ENCODE measurements around the gene RENBP. TPM values are rescaled to one million over a fixed set of nuclear protein-coding genes. Genes with fewer than 3 reads are reported as not detected.
"Not testable (repeated sequence)": the region's sequence is repeated elsewhere in the genome, so short reads cannot be mapped to it uniquely, and the experiment has no call there.

RENBP gene
- polyA plus RNA-seq, 2 donors, result 1.4 to 1.6 TPM

GRCh38 chrX:153981771-153982533, 37.5 kb upstream of the RENBP start:
- H3K36me3 ChIP-seq (ENCODE audit: control insufficient read depth in 2 of 2, insufficient read depth in 2 of 2, low read length in 1 of 2), result peaks cover 0 to 8% of the 10 kb centered on the region in 2 donors
- no peak overlapping the region for H3K4me3 ChIP-seq (ENCODE audit: low read depth in 1 of 2, low read length in 2 of 2)
- no peaks in the 10 kb centered on the region for H3K4me1 ChIP-seq (ENCODE audit: control insufficient read depth in 2 of 2, insufficient read depth in 2 of 2, low read length in 1 of 2)
- WGBS, 2 donors, result 86 to 88% methylated on average over 52 of the region's 52 CpGs
- H3K27ac ChIP-seq (ENCODE audit: low read depth in 2 of 2, low read length in 1 of 2), result peak overlapping the region; percentile 0 to 39
- no peaks in the 10 kb centered on the region for H3K9me3 ChIP-seq (ENCODE audit: control insufficient read depth in 2 of 2, insufficient read depth in 1 of 2, low read depth in 1 of 2, low read length in 1 of 2)
- no peaks in the 10 kb centered on the region for H3K27me3 ChIP-seq (ENCODE audit: control insufficient read depth in 1 of 2, insufficient read depth in 2 of 2, low read length in 2 of 2)

DNA sequence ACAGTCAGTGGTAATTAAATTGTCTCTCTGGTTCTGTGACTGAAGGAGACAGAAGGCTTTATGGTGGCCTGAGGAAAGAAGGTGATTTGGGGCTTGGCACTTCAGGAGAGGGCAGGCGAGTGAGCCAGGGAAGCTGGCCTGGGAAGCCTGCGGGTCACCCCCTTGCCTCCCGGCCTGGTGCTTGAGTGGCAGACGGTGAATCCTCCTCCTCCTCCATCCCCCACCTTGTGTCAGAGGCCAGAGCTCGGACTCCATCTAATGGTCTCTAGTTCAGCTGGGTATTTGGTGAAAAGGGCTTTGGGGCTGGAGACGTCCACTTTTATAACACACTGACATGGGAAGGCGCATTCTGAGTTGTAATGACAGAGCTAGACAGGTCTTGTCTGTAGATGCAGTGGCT, 36.8 kb upstream of the RENBP start:
- Histone ChIP-seq H3K27ac (ENCODE audit: low read depth in 2 of 2, low read length in 1 of 2) (peak overlapping the region; percentile 8 to 39), H3K4me1 (ENCODE audit: control insufficient read depth in 2 of 2, insufficient read depth in 2 of 2, low read length in 1 of 2) (no peaks in the 10 kb centered on the region), H3K27me3 (ENCODE audit: control insufficient read depth in 1 of 2, insufficient read depth in 2 of 2, low read length in 2 of 2) (no peaks in the 10 kb centered on the region), H3K4me3 (ENCODE audit: low read depth in 1 of 2, low read length in 2 of 2) (no peak overlapping the region), H3K36me3 (ENCODE audit: control insufficient read depth in 2 of 2, insufficient read depth in 2 of 2, low read length in 1 of 2) (peaks cover 0 to 8% of the 10 kb centered on the region in 2 donors), H3K9me3 (ENCODE audit: control insufficient read depth in 2 of 2, insufficient read depth in 1 of 2, low read depth in 1 of 2, low read length in 1 of 2) (no peaks in the 10 kb centered on the region)
- WGBS, 2 donors, result 76 to 87% methylated on average over 7 of the region's 7 CpGs

- H3K9me3 ChIP-seq (ENCODE audit: control insufficient read depth in 2 of 2, insufficient read depth in 1 of 2, low read depth in 1 of 2, low read length in 1 of 2); H3K4me3 ChIP-seq (ENCODE audit: low read depth in 1 of 2, low read length in 2 of 2); H3K4me1 ChIP-seq (ENCODE audit: control insufficient read depth in 2 of 2, insufficient read depth in 2 of 2, low read length in 1 of 2); H3K27me3 ChIP-seq (ENCODE audit: control insufficient read depth in 1 of 2, insufficient read depth in 2 of 2, low read length in 2 of 2); H3K36me3 ChIP-seq (ENCODE audit: control insufficient read depth in 2 of 2, insufficient read depth in 2 of 2, low read length in 1 of 2): not testable (repeated sequence)
- 35 to 54% methylated on average over 8 to 9 of the region's 10 CpGs for WGBS, 2 donors
- H3K27ac ChIP-seq (ENCODE audit: low read depth in 2 of 2, low read length in 1 of 2), result peak overlapping the region in 1 of 2 donors; percentile 39
Measured at GRCh38 chrX:153980394-153980793, 36.0 kb upstream of the RENBP start.

DNA sequence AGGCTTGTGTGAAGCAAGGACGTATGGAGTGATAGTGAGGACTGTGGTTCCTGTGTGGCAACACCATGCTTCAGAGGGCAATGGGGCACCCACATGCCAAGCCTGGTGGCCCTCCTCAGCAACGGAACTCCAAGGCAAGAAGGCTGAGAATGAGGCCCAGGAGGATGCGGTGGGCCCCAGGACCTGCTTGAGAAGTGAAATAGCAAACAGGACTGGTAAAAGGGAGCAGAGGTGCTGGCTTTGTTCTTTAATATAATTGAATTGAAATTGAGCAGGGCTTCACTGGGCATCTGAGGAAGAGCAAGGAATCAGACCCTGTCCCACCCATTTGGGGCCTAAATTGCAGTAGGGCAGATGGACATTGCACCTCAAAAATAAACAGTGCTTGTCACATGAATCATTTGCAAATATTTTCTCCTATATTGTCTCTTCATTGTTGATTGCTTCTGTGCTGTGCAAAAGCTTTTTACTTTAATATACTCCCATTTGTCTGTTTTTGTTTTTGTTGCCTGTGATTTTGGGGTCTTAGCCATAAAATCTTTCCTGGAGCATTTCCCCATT, 30.4 kb upstream of the RENBP start:
- H3K27me3 ChIP-seq (ENCODE audit: control insufficient read depth in 1 of 2, insufficient read depth in 2 of 2, low read length in 2 of 2), result no peaks in the 10 kb centered on the region
- 70 to 76% methylated on average over 3 of the region's 3 CpGs for WGBS, 2 donors
- H3K4me3 ChIP-seq (ENCODE audit: low read depth in 1 of 2, low read length in 2 of 2), result no peak overlapping the region
- H3K4me1 ChIP-seq (ENCODE audit: control insufficient read depth in 2 of 2, insufficient read depth in 2 of 2, low read length in 1 of 2), result peaks cover 6 to 13% of the 10 kb centered on the region in 2 donors
- H3K27ac ChIP-seq (ENCODE audit: low read depth in 2 of 2, low read length in 1 of 2), result peak overlapping the region; percentile 86 to 90
- H3K36me3 ChIP-seq (ENCODE audit: control insufficient read depth in 2 of 2, insufficient read depth in 2 of 2, low read length in 1 of 2), result no peaks in the 10 kb centered on the region
- no peaks in the 10 kb centered on the region for H3K9me3 ChIP-seq (ENCODE audit: control insufficient read depth in 2 of 2, insufficient read depth in 1 of 2, low read depth in 1 of 2, low read length in 1 of 2)

GRCh38 chrX:153974003-153974725, 29.7 kb upstream of the RENBP start:
- Histone ChIP-seq H3K27ac (ENCODE audit: low read depth in 2 of 2, low read length in 1 of 2) (peak overlapping the region; percentile 86 to 90), H3K36me3 (ENCODE audit: control insufficient read depth in 2 of 2, insufficient read depth in 2 of 2, low read length in 1 of 2) (no peaks in the 10 kb centered on the region), H3K27me3 (ENCODE audit: control insufficient read depth in 1 of 2, insufficient read depth in 2 of 2, low read length in 2 of 2) (no peaks in the 10 kb centered on the region), H3K9me3 (ENCODE audit: control insufficient read depth in 2 of 2, insufficient read depth in 1 of 2, low read depth in 1 of 2, low read length in 1 of 2) (no peaks in the 10 kb centered on the region), H3K4me1 (ENCODE audit: control insufficient read depth in 2 of 2, insufficient read depth in 2 of 2, low read length in 1 of 2) (peaks cover 8 to 17% of the 10 kb centered on the region in 2 donors), H3K4me3 (ENCODE audit: low read depth in 1 of 2, low read length in 2 of 2) (no peak overlapping the region)
- WGBS, 2 donors, result 64 to 70% methylated on average over 14 of the region's 14 CpGs

- 28 to 45% methylated on average over 20 of the region's 20 CpGs for WGBS, 2 donors
Measured at GRCh38 chrX:153973127-153974002, 28.9 kb upstream of the RENBP start.

DNA sequence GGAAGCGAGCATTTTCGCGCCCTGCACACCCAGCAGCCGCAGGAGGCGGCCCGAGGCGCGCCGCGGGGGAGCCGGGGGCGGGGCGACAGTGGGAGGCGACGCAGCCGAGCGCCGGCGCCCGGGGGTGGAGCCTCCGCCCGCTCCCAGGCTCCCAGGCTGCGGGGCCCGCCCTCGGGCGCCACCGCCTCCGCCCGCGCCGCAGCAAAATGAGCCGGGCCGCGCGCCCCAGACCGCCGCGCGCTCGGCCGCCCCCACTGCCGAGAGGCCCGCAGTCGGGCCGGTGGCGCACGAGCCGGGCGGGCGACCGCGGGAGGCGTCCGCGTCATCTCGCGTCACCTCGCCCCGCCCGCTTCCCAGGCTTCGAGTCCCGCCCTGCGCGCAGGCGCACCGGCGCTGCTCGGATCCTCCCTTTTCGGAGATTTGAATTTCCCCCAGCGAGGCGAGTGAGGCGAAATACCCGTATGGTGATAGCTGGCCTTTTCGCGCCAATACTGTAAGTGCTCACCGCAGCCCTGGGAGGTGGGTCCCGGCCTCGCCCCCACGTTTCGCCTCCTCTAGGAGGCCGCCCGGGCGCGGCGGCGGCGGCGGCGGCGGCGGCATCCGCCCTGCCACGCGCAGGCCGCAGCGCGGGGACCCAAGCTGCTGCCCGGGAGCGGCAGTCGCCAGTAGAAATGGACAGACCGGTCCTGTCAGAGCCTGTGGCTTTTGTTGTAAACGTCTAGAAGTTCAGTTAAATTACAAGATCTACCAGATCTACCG, 28.1 kb upstream of the RENBP start, which contains the start of gene TMEM187:
TSS of gene TMEM187 (plus strand) at position 387 of the 759 bp plus-strand sequence. CDS start 9,309 bp downstream, outside the sequence.
- Histone ChIP-seq H3K4me1 (ENCODE audit: control insufficient read depth in 2 of 2, insufficient read depth in 2 of 2, low read length in 1 of 2) (peaks cover 8 to 26% of the 10 kb centered on the region in 2 donors), H3K27me3 (ENCODE audit: control insufficient read depth in 1 of 2, insufficient read depth in 2 of 2, low read length in 2 of 2) (no peaks in the 10 kb centered on the region), H3K4me3 (ENCODE audit: low read depth in 1 of 2, low read length in 2 of 2) (peak within 1 kb of the TSS; percentile 60 to 90), H3K36me3 (ENCODE audit: control insufficient read depth in 2 of 2, insufficient read depth in 2 of 2, low read length in 1 of 2) (no peaks in the 10 kb centered on the region), H3K9me3 (ENCODE audit: control insufficient read depth in 2 of 2, insufficient read depth in 1 of 2, low read depth in 1 of 2, low read length in 1 of 2) (no peaks in the 10 kb centered on the region), H3K27ac (ENCODE audit: low read depth in 2 of 2, low read length in 1 of 2) (peak within 1 kb of the TSS; percentile 90 to 100)
- 0 to 1% methylated on average over 63 to 103 of the region's 103 CpGs for WGBS, 2 donors

More at GRCh38 chrX:153973127-153974002, 28.9 kb upstream of the RENBP start:
- H3K27me3 ChIP-seq (ENCODE audit: control insufficient read depth in 1 of 2, insufficient read depth in 2 of 2, low read length in 2 of 2), result no peaks in the 10 kb centered on the region
- peak overlapping the region; percentile 90 to 100 for H3K27ac ChIP-seq (ENCODE audit: low read depth in 2 of 2, low read length in 1 of 2)
- peaks cover 8 to 21% of the 10 kb centered on the region in 2 donors for H3K4me1 ChIP-seq (ENCODE audit: control insufficient read depth in 2 of 2, insufficient read depth in 2 of 2, low read length in 1 of 2)
- H3K9me3 ChIP-seq (ENCODE audit: control insufficient read depth in 2 of 2, insufficient read depth in 1 of 2, low read depth in 1 of 2, low read length in 1 of 2), result no peaks in the 10 kb centered on the region
- H3K36me3 ChIP-seq (ENCODE audit: control insufficient read depth in 2 of 2, insufficient read depth in 2 of 2, low read length in 1 of 2), result no peaks in the 10 kb centered on the region
- H3K4me3 ChIP-seq (ENCODE audit: low read depth in 1 of 2, low read length in 2 of 2), result peak overlapping the region; percentile 60 to 90

GRCh38 chrX:153971450-153972367, 27.3 kb upstream of the RENBP start, which contains the start of gene HCFC1:
Gene HCFC1 (minus strand): TSS chrX:153971818. CDS start chrX:153970840, 978 bp downstream.
- peaks cover 8 to 32% of the 10 kb centered on the region in 2 donors for H3K4me1 ChIP-seq (ENCODE audit: control insufficient read depth in 2 of 2, insufficient read depth in 2 of 2, low read length in 1 of 2)
- 0 to 11% methylated on average over 95 to 96 of the region's 96 CpGs for WGBS, 2 donors

More at GRCh38 chrX:153971450-153972367, 27.3 kb upstream of the RENBP start, which contains the start of gene HCFC1:
- no peaks in the 10 kb centered on the region for H3K27me3 ChIP-seq (ENCODE audit: control insufficient read depth in 1 of 2, insufficient read depth in 2 of 2, low read length in 2 of 2)
- H3K9me3 ChIP-seq (ENCODE audit: control insufficient read depth in 2 of 2, insufficient read depth in 1 of 2, low read depth in 1 of 2, low read length in 1 of 2), result no peaks in the 10 kb centered on the region
- peak within 1 kb of the TSS; percentile 90 to 100 for H3K27ac ChIP-seq (ENCODE audit: low read depth in 2 of 2, low read length in 1 of 2)
- peak within 1 kb of the TSS; percentile 60 to 90 for H3K4me3 ChIP-seq (ENCODE audit: low read depth in 1 of 2, low read length in 2 of 2)
- no peaks in the 10 kb centered on the region for H3K36me3 ChIP-seq (ENCODE audit: control insufficient read depth in 2 of 2, insufficient read depth in 2 of 2, low read length in 1 of 2)

All from esophagus (tissue), 2 donors.